NCI-H1105 treated with DMSO at 0.1 percent for 48 hours (cell line): ENCODE results near the gene CNN2.

Source experiments
- DNase-seq: peaks from one replicate; lab custom pipeline; 2025; lab: John Stamatoyannopoulos, UW

Gene CNN2

GRCh38 chr19:995051-995827 lies 31.2 kb upstream of the CNN2 start:
- peak; percentile 75 for DNase-seq

- peak; percentile 80 for DNase-seq
These were observed 30.2 kb upstream of the CNN2 start for GRCh38 chr19:996051-996838.

GRCh38 chr19:998064-998463 lies 28.3 kb upstream of the CNN2 start:
- DNase-seq = no peak

- DNase-seq = no peak
These were observed 27.1 kb upstream of the CNN2 start for GRCh38 chr19:999379-999719.

- DNase-seq = no peak
These were observed 26.3 kb upstream of the CNN2 start, which contains the start of gene GRIN3B for GRCh38 chr19:1000095-1000494. GRIN3B (plus strand) TSS chr19:1000419; CDS start chr19:1000438, 19 bp downstream.

GRCh38 chr19:1000591-1001537 lies 25.5 kb upstream of the CNN2 start:
- DNase-seq = no peak

- no peak for DNase-seq
These were observed 24.8 kb upstream of the CNN2 start for GRCh38 chr19:1001538-1002166.

- no peak for DNase-seq
These were observed 23.8 kb upstream of the CNN2 start for GRCh38 chr19:1002600-1002999.

- no peak for DNase-seq
These were observed 23.1 kb upstream of the CNN2 start for GRCh38 chr19:1003283-1003682.

GRCh38 chr19:1004204-1004802 lies 22.1 kb upstream of the CNN2 start:
- no peak for DNase-seq

- no peak for DNase-seq
These were observed 21.4 kb upstream of the CNN2 start for GRCh38 chr19:1004803-1005664.

- DNase-seq = no peak
These were observed 19.6 kb upstream of the CNN2 start for GRCh38 chr19:1006711-1007398.

GRCh38 chr19:1007399-1008251 lies 18.8 kb upstream of the CNN2 start:
- no peak for DNase-seq

- no peak for DNase-seq
These were observed 18.0 kb upstream of the CNN2 start for GRCh38 chr19:1008268-1009040.

GRCh38 chr19:1009041-1009980 lies 17.1 kb upstream of the CNN2 start:
- DNase-seq = no peak

GRCh38 chr19:1009981-1010538 lies 16.3 kb upstream of the CNN2 start:
- no peak for DNase-seq
